Occipital lobe (tissue), 2 donors: ENCODE measurements around the gene EEFSEC. TPM values are rescaled to one million over a fixed set of nuclear protein-coding genes. Genes with fewer than 3 reads are reported as not detected.

Source experiments
- DNase-seq: peaks from one replicate; lab custom pipeline; 2025; lab: John Stamatoyannopoulos, UW
- total RNA-seq: library from RNA; depleted of rRNA; stranded (reverse); fragments of >200 nt; gene quantifications from one replicate; pipeline ENCODE4 v1.2.3, GENCODE V29; 2014

The EEFSEC gene
- total RNA-seq, 1 donor from 2014 or later = 5.1 TPM

- no peak for DNase-seq
Measured at GRCh38 chr3:128409624-128410581, 256.6 kb downstream of the EEFSEC start.

GRCh38 chr3:128410669-128411573 lies 257.6 kb downstream of the EEFSEC start:
- DNase-seq = no peak

- no peak for DNase-seq
Measured at GRCh38 chr3:128411574-128412064, 258.3 kb downstream of the EEFSEC start.

- DNase-seq = no peak
Measured at GRCh38 chr3:128412180-128413002, 259.1 kb downstream of the EEFSEC start.

- DNase-seq = no peak
Measured at GRCh38 chr3:128413003-128413370, 259.7 kb downstream of the EEFSEC start.

GRCh38 chr3:128413413-128414205 lies 260.3 kb downstream of the EEFSEC start:
- no peak for DNase-seq

- DNase-seq = no peak
Measured at GRCh38 chr3:128415200-128415772, 262.0 kb downstream of the EEFSEC start.

- DNase-seq = no peak
Measured at GRCh38 chr3:128415773-128416577, 262.7 kb downstream of the EEFSEC start.

DNA sequence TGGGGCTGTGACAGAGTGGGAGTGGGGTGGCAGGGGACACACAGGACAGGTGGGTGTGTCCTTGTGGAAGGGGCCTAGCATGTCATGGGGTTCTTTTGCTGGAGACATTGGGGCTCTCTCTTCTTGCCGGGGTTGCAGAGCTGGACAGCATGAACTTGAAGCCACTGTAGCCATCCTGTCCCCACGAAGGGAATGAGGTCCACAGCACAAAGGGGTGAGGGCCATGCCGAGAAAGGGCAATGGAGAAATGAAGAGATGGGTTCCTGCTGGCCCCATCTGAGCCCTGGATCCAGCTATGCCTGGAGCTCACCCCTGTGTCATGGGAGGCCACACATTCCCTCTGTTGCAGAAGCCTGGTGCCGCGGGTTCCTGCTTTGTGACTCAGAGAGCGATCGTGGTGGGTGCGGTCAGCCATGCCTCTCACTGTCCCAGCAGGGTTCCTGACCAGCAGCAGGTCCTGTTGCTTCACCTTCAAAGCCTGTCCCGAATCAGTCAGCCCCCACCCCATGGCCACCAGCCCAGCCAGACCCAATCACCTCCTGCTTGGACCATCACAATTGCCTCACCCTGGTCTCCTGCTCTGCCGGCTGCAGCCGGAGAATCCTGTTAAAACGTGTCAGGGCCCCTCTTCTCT lies 263.4 kb downstream of the EEFSEC start:
- DNase-seq = no peak

GRCh38 chr3:128418900-128419299 lies 265.6 kb downstream of the EEFSEC start:
- DNase-seq = no peak

GRCh38 chr3:128419311-128419710 lies 266.0 kb downstream of the EEFSEC start:
- DNase-seq = no peak

- no peak for DNase-seq
Measured at GRCh38 chr3:128420289-128420688, 267.0 kb downstream of the EEFSEC start.

DNA sequence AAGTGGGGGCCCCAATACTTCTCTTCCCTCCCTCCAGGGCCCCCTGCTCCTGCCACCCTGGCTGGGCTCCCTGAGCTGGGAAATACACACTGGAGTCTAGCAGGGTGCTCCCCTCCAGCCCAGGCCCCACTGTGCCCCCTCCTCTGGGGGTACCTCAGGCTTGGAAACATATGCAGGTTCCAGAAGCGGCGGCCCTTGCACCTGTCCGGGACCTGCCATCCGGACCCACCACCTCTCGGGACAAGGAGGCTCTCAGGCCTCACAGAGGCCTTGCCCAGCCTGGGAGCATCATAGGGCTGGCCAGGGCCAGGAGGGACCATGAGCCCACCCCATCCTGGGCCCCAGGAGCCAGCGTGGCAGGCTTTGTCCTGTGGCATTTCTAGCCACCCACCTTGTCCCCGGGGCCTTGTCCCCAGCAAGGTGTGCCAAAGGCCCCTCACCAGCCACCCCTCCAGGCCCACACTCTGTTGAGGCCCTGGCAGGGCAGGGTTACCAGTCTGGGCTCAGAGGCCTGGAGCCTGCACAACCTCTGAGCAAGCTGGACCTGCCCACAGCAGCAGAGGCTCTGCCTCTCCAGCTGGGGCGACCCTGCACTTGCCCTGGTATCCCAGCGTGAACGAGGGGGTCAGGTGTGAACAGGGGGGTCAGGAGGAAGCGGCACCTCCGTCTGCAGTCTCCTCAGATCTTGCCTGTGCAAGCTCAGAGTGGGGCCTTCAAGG lies 267.6 kb downstream of the EEFSEC start:
- DNase-seq = no peak

- DNase-seq = no peak
Measured at GRCh38 chr3:128421439-128421836, 268.2 kb downstream of the EEFSEC start.

- no peak for DNase-seq
Measured at GRCh38 chr3:128421966-128422365, 268.7 kb downstream of the EEFSEC start.

GRCh38 chr3:128422762-128423524 lies 269.7 kb downstream of the EEFSEC start:
- no peak for DNase-seq

GRCh38 chr3:128423525-128424147 lies 270.4 kb downstream of the EEFSEC start:
- no peak for DNase-seq
